ENCODE data around the gene TSPYL2.

TSPYL2 gene
- total RNA-seq = 173 to 313 (median 284) reads per million in 4 experiments

- DNase-seq = peak; percentile 86
These were observed at the start of gene TSPYL2 for GRCh38 chrX:53081925-53082772. Gene TSPYL2, plus strand, starts transcription at chrX:53082367. Its CDS starts 132 bp downstream, at chrX:53082499.

GRCh38 chrX:53036149-53036548 is 46.0 kb upstream of the TSPYL2 start:
- no peak for DNase-seq

DNA sequence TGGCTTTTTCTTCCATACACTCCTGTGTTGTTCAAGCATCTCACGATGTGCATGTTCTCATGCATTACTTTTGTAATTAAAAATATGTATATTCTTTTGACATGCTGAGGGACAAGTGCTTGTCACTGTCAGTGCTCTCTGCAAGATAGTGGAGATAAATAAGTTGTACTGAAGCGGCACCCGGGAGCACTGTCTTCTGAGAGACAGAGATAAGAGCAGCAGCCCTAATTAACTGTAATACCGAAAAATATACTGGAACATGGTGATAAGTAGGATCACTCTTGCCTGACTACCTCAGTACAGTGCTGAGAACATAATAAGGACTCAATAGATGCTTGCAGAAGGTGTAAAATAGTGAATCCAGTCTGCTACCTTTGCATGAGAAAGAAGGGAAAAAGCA is 42.9 kb upstream of the TSPYL2 start:
- no peak for DNase-seq

- DNase-seq = no peak
These were observed 37.2 kb upstream of the TSPYL2 start for GRCh38 chrX:53044995-53045394.

DNA sequence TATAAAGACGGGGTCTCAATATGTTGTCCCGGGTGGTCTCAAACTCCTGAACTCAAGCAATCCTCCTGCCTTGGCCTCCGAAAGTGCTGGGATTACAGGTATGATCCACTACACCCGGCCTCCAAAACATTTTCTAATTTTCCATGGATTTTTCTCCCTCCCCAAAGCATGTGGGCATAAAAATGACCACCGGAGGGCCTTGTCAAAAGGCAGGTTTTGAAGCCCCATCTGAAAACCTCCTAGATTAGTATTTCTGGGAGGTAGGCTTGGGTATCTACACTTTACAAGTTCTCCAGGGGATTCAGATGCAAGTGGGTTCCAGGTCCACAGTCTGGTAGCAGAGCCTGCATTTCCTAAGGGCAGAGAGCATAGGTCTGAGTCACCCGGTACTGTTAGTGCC is 34.9 kb upstream of the TSPYL2 start:
- DNase-seq = no peak

DNA sequence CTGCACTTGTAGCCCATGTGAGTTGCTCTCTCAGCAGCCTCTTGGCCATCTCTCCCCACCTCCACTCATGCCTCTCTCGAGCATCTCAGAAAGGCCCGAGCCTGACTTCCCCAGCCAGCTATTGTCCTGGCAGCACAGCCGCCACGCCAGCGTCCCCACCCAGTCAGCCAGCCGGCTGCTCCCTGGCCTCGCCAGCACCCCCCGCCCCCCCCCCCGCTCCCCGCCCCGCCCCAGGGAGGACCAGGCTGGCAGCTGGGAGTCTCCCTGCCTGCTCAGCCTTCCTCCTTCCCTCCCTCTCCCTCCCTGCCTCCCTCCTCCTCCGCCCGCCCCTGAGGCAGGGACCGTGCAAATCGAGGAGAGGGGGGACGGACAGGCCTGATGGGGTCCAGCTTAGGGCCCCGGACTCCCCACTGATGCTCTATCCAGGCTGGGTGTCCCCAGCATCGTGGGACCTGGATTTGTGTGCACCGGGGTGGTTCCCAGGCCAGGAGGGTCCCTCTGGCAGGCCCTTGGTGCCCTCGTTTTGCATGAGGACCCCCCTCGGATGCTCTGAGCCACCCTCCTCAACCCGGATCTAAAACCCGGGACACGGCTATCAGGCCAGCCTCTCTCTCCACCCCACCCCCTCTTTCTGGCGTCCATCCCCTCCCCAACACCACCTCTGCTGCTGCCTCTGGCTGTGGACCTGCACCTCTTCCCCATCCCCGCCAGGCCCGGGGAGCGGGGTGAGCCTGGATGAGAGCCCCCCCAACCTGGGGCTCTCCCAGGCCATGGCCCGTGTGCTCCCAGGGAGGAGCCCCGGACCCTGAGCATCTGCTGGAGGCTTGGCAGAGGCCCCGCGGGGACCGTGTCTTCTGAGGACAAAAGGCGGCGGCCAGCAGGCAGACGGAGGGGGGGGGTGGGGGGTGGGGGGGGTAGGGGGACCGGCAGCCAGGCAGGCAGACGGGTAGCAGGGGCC is 33.7 kb upstream of the TSPYL2 start, which contains the start of gene GPR173:
Gene GPR173, plus strand, starts transcription at position 621 of the 958 bp plus-strand sequence. CDS start 27,833 bp downstream, outside the sequence.
- DNase-seq = no peak

GRCh38 chrX:53049127-53049517 is 33.0 kb upstream of the TSPYL2 start:
- no peak for DNase-seq

DNA sequence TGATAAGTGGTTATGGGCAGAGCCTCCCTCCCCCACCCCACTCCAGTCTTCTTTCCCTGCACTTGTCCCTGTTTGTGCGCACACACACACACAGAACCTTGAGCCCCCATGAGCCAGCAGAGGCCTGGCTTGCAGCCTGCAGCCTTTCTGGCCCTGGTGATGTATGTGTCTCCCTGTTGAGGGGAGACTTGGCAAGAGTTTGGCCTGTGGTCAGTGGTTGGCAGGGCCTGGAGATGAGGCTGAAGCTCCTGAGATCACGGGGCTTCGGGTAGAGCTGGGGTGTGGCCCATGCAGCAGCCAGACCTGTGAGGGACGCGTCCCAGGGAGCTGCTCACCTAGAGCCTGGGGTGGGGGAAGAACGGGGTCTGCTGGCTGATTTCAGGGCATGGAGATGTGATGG is 31.3 kb upstream of the TSPYL2 start:
- DNase-seq = no peak

DNA sequence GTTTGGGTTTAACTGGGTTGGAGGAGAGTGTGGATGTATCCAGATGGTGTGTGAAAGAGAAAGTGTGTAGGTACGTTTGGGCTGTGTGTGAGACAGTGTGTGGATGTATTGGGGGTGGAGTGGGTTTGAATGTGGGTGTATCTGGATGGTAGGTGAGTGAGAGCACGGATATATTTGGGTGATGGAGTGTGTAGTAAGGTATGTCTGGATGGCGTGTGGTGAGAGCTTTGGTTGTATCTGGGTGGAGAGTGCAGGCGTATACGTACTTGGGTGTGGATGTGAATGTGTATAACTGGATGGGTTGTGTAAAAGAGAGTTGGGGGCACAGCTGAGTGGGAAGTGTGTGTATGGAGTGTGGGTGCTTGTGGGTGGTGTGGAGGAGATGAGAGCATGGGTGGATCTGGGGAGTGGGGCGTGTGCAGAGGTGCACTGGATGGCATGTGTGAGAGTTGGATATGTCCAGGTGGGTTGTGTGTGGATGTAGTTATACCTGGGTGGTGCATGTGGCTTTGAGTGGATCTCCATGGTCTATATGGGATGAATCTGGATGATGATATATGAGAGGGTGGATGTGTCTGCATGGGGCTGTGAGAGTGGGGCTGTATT is 26.8 kb upstream of the TSPYL2 start:
- DNase-seq = no peak

- DNase-seq = no peak
These were observed 25.9 kb upstream of the TSPYL2 start for GRCh38 chrX:53056292-53056691.

- no peak for DNase-seq
These were observed 17.1 kb upstream of the TSPYL2 start for GRCh38 chrX:53065104-53065503.

GRCh38 chrX:53071064-53071463 is 11.1 kb upstream of the TSPYL2 start:
- no peak for DNase-seq

DNA sequence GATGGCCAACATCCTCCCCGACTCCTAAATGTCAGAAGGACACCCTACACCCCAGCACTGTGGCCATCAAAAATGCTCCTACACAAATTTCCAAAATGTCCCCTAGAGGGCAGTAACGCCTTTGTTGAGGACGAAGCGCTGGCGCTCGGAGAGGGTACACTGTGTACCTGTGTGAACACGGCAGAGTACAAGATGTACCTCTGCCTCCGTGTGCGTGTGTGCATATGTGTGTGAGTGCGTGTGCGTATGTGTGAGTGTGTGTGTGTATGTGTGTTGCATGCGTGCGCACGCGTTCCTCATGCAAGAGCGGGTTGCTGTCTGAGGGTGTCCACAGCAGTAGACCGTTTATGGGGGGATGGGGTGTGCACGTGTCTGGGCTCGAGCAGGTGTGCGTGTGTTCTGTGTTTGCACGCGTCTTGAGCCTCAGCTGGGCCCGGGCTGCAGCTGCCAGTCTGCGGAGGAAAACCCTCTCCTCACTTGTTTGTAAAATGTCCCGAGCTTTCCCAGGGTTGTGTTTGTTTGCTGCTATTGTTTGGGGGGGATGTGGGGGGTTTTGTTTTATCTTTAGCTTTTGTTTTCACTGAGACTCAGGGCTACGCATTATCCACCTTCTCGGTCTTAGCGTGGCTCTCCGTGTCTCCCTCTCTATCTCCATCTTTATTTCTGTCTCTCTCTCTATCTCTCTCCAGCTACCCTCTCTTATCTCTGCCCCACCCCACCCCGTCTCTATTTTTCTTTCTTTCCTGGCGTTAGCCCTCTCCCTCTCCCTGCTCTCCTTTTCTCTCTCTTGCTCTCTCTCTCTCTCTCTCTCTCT is 10.4 kb upstream of the TSPYL2 start:
- peak; percentile 38 for DNase-seq

GRCh38 chrX:53072418-53073114 is 9.6 kb upstream of the TSPYL2 start:
- DNase-seq = no peak

- DNase-seq = no peak
These were observed 9.0 kb upstream of the TSPYL2 start for GRCh38 chrX:53073115-53073586.

- no peak for DNase-seq
These were observed 7.2 kb upstream of the TSPYL2 start for GRCh38 chrX:53075011-53075410.

DNA sequence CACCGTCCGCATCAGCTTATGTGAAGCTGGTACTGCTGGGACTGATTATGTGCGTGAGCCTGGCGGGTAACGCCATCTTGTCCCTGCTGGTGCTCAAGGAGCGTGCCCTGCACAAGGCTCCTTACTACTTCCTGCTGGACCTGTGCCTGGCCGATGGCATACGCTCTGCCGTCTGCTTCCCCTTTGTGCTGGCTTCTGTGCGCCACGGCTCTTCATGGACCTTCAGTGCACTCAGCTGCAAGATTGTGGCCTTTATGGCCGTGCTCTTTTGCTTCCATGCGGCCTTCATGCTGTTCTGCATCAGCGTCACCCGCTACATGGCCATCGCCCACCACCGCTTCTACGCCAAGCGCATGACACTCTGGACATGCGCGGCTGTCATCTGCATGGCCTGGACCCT is 5.5 kb upstream of the TSPYL2 start:
- no peak for DNase-seq

DNA sequence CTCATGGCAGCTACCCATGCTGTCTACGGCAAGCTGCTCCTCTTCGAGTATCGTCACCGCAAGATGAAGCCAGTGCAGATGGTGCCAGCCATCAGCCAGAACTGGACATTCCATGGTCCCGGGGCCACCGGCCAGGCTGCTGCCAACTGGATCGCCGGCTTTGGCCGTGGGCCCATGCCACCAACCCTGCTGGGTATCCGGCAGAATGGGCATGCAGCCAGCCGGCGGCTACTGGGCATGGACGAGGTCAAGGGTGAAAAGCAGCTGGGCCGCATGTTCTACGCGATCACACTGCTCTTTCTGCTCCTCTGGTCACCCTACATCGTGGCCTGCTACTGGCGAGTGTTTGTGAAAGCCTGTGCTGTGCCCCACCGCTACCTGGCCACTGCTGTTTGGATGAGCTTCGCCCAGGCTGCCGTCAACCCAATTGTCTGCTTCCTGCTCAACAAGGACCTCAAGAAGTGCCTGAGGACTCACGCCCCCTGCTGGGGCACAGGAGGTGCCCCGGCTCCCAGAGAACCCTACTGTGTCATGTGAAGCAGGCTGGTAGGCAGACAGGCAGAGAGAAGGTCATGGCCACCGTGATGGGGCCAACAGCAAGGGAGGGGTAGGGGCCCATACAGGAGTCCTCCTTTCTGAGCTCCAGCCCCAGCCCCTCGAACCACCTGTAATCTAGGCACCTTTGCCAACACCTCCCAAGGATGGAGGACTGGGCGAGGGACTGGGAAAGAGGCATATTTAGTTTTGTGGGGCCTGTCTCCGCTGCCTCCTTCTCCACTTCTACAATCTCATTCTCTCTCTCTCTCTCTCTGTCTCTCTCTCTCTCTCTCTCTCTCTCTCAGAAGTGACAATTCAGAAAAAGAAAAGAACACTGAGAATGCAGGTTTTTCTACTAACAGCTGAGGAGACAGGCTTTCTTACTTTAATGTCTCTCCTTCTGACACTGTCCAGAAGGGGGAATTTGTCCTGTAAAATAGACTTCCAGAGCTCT is 4.7 kb upstream of the TSPYL2 start:
- no peak for DNase-seq

DNA sequence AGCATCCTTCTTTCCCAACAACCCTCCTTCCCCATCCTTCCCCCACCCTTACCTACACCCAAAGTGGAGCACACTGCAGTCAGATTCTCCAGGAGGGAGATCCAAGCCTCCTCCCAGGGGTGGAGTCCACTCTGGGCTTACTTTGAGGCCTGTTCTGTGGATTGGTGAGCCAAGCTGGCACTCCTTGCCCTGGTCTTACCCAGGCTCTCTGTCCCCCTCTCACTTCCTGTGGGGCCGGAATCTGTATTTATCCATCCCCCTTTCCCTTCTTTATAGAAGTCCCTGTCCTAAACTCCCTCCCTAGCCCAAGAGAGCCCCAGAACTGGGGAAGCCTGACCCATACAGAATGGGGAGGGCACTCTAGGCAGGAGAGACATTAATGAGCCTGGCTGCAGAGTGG is 3.2 kb upstream of the TSPYL2 start:
- DNase-seq = no peak
